HG03103 (cell line): ENCODE measurements around the gene HS3ST3B1.

Experiments
- ATAC-seq: cut with Tn5 transposase; IDR thresholded peaks from one replicate; pipeline ENCODE4 v1.9.1; 2021; ENCODE audit warnings: low read depth; ENCODE audit not compliant: unreplicated experiment

The HS3ST3B1 gene

DNA sequence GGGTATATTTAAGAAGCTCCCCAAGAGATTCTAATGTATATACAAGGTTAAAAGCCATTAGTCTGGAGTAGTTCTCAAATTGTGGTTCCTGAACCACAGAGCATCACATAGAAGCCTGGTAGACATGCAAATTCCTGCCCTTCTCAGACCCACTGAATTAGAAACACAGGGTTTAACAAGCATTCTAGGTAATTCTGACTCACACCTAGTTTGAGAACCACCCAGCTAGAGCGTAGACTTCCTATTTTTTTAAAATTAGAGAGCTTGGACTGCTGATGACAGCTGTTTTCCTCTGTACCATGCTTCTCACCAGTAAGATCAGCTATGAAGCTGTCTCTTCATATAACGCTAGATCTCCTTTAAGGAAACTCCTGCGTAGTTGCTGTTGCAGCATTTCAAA is 50.6 kb downstream of the HS3ST3B1 start:
- peak; percentile 88 for ATAC-seq

DNA sequence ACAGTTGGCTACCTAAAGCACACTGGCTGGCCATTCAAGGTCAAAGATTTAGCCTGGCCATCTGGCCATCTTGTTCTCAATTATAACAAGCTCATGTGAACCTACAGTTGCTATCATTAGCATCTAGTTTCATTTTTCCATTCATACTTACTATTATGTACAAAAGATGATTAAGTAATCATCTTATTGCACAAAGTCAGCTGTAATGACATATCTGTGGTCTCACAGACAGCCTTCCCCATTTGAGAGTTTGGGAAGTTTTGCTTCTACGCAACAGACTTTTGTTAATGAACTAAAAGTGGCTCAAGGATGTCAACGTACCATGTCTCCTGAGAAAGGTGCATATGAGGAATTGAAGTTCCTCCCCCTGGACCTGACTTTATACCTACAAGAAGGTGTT is 51.3 kb downstream of the HS3ST3B1 start:
- no peak for ATAC-seq

DNA sequence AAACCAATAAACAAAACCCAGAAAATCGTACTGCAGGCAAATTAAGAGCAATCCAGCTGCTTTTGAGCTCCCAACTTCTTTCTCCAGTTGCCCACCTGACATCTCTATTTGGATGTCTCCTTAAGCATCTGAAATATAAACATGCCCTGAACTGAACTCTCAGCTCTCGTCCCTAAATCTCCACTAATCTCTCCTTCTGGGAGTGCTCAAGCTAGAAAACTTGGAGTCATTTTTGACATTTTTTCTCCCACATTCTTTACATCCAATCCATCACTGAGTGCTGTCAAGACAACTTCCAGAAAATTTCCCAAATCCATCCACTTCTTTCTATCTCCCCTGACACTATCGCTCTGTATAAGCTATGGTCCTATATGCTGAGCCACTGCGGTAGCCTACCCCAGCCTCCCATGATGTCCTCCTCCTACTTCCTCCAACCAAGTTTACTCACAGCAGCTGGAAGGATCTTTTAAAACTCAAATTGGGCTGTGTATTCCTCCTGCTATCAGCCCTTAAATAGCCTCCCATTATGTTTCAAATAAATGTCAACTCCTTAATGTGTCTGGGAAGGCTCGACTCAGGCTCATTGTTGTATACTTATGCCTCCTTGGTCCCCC is 53.1 kb downstream of the HS3ST3B1 start:
- ATAC-seq: no peak

DNA sequence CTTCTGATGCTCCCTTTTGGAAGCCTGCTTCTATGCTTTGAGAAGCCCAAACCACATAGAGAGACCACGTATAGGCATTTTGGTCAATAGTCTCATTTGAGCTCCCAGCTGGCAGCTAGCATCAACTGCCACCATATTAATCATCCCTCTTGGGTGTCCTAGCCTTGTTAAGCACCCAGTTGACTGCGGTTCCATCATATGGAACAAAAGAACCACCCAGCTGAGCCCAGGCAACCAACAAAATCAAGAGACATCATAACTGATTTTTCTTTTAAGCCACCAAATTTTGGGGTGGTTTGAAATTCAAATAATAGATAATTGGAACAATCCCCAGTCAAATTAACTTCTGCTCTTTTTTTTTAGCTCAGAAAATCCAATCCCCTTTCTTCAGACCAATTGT is 53.9 kb downstream of the HS3ST3B1 start:
- ATAC-seq: no peak

DNA sequence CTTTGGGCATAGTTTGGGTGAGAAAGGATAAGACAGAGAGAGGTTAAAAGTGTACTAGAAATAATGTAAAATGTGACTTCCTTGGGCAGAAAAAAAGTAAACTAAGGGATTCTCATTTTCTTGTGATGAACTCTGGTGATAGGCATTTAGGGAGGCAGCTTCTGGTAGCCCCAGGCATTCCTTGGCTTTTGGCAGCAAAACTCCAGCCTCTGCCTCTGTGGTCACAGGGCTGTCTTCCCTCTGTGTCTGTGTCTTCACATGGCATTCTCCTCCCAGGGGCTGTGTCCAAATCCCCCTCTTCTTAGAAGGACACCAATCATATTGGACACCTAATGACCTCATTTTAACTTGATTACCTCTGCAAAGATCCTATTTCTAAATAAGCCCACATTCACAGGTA is 54.7 kb downstream of the HS3ST3B1 start:
- no peak for ATAC-seq

DNA sequence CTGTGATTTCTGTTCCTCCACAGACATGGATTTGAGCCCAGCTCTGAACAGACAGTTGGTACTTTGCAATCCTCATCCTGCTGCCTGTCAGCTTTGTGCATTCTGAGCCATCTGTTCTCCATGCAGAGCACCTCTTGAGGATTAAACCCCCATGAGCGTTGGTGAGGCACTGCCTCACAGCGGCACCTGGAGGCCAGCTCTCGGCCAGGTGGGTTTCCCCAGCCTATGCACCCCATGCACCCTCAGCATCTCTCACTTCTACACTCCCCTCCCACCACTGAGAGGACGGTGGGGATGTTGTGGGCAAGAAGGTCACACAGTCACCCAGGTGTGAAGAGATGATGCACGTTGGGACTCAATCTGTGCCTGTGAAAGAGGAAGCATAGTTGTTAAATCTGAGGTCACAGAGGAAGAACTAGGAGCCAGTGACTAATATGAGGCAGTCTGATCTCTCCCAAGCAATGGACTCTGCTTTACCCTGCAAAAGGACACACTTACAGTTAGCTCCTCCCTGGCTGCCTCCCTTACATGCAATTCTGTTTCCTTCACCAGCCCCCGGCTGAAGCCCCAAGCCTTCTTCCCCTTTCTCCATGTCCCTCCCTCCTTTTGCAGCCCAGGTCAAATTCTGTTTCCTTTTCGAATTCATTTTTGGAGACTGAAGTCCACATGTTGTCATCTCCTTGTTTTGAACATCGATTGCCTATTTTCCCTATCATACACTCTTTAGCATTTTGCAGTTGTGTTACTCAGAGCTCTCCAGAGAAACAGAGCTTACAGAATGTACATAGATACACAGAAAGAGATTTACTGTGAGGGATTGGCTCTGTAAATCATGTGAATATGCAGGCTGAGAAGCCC is 58.5 kb downstream of the HS3ST3B1 start:
- ATAC-seq: peak; percentile 98

DNA sequence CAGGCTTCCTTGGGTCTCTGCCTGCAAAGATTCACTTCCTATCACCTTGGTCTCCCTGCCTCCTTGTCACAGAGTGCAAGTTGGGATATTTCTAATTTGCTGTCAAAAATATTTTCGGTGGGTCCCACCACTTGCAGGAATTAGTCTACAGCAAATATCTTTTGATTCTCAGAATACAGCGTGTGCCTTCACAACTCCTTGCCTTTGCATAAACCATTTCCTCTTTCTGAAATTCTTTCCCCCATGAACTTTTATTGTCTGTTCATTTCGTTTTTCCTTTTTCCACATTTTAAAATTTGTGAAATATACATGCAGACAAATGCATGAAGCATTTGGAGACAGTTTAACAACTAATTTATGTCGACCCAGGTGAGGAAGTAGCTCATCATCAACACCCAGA is 60.0 kb downstream of the HS3ST3B1 start:
- no peak for ATAC-seq

DNA sequence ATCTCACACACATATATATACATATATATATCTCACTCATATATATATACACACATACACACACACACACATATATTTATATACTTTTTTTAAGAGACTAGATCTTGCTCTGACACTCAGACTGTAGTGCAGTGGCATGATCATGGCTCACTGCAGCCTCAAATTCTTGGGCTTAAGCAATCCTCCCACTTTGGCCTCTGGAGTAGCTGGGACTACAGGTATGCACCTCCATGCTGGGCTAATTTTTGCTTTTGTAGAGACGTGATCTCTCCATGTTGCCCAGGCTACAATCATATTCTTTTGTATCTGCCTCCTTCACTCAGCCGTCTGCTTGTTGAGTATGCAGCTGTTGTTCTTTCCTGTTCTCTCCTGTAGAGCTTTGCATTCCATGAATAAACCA is 60.6 kb downstream of the HS3ST3B1 start:
- no peak for ATAC-seq

DNA sequence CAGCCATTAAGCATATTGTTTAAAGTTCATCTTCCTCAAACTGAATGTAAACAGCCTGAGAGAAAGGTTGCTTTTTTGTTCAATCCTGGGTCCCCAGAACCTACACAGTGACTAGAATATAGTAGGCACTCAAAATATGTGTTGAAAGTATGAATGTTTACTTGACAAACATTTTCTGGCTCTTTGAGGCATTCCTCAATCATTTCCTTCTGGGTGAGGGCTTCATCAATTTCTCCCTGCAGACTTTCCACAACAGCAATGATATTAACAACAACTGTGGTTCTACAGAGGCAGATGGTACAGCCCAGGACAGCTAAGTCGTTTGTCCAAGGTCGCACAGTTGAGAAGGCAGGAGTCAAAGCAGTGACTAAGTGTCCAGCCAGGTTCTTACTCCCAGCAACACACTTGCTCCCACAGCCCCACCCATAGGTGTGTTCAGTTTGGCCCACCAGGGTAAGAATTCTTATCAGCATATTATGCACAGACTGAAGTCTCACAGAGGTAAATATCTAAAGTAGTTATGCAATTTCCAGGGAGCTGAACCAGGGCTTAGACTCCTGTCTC is 61.1 kb downstream of the HS3ST3B1 start:
- ATAC-seq: no peak

DNA sequence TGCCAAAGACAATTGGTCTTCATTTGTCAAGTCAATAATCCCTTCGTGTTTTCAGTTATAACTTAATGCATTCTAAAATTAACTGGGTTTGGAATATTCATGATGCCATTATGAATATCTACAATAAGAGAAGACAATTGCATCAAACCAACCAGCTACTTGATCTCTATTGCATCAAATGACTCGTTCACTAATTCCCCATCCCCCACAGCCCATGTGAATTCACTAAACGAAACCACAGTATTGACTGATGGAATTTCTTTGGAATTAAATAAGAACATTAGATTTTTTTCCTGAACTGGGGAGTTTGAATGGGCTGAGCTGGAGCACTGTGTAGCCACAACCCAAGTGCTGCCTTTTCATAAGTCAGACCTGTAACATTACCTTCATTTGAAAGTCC is 65.3 kb downstream of the HS3ST3B1 start:
- ATAC-seq: no peak

DNA sequence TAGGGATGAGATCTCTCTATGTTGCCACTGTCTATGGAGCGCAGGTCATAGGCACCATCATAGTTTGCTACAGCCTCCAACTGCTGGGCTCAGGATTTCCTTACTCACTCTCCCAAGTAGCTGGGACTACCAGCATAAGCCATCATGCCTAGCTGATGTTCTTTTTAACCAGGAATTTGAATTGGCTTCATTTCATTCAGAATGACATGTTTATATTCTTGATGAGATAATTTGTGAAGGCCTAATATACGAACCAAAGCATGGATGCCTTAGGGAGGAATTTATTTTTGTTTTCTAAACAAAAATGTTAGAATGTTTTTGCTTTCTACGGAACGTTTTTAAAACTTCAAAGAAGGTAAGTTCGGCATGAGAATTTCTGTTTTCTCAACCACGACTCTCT is 71.6 kb downstream of the HS3ST3B1 start:
- ATAC-seq: no peak

DNA sequence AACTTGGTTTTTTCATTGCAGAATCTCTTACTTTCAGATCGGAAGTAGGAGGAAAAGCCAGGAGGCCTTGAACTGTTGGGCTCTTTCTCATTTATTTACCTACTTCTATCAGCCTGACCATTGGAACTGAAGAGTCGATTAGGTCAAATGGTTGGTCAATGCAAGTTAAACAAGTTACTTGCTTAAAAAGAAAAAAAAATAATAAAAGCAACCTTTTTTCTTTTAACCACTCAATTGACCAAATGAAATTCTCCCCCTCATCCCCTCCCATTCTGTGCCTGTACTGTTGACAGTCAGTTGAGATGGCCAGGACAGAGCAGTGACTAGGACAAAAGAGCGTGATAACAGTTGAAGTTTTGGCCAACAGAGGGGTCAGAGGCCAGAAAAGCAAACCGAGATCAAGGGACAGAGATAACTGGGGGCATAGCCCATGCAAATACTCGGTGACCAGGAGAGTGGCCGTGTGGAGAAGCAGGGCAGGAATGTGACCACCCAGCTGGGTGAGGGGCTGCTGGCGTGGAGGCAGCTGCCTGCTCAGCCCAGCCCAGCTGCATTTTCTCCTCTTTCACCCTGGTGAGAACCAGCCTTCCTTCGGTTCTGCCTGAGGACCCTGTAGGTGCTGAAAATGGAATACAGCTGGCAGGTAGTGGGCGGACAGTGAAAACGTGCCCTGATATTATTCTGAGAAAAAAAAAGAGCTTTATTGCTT is 72.2 kb downstream of the HS3ST3B1 start:
- no peak for ATAC-seq

DNA sequence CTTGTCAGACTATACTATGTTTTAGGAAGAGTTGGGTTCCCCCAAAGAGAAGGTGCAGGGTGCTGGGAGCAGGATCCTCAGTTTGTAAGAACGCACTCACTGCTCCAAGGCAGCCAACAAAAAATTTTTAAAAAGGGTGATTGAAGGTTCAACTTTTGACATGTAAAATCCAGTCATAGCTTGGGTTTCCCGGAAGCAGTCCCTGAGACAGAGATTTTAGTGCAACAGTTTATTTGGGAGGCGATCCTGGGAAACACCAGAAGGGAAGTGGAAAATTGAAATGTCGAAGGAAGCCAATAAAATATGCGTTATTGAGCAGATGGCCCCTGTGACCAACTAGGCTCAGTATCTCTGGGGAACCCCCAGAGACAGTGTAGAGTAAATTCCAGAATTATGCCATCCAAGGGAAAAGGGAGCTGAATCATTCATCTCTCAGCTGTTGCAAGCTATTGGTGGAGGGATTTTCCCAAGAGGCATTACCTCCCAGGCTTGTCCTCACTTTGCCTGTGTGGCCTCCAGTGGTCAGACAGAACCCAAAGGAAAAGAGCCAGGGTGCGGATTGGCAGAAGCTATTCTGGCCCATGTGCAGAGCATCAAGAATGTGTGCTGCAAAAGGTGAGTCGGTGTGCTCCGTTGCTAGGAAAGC is 72.9 kb downstream of the HS3ST3B1 start:
- ATAC-seq: no peak

DNA sequence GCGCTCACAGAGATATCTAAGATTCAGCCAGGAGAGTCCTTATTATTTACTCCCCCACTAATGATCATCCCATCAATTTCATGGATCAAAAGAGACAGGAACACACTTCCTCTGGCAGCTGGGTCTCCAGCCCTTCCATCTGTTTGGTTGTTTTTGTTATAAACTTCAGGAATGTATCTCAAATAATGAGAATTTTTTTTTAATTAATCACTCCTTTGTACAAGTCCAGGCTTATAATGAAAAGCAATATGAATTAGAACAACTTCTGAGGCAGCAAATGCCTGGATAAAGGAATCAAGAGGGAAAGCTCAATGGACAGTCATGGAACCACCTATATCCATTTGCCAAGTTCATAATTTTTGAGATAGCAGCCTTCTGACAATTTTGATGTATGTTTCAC is 73.4 kb downstream of the HS3ST3B1 start:
- ATAC-seq: no peak

DNA sequence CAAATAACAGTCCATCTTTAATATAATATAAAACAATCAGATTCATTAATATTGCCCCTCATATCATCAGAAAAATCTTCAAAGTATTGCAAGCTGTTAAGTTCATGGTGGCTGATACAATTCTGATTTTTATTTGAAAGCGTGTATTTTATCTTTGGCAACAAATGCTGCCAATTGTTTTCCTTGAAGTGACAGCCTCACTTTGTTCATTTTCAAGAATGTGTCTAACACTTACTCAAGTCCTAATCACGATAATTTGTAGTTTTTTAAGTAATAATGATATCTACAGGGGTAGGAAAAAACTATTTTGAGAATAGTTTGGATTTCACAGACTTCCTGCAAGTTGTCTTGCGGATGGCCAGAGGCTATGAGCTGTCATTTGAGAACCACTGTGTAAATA is 75.8 kb downstream of the HS3ST3B1 start:
- ATAC-seq: no peak

DNA sequence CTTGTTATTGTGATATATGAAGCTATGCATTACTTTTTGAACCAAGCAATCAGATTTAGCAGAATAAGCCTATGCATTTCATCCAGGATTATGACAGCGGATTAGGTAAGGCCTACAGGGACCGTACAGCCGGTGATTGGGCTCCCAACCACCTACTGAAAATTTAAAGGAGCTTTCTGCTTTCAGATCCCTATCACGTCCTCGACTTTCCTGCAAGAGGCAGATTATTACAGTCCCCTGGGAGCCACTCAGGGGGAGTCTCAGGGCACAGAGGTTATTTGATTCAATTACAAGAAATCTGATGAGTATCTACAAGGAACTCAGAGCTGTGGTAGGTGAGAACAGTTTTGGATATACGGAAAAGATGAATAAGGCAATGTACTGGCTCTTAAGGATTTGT is 80.7 kb downstream of the HS3ST3B1 start:
- no peak for ATAC-seq

DNA sequence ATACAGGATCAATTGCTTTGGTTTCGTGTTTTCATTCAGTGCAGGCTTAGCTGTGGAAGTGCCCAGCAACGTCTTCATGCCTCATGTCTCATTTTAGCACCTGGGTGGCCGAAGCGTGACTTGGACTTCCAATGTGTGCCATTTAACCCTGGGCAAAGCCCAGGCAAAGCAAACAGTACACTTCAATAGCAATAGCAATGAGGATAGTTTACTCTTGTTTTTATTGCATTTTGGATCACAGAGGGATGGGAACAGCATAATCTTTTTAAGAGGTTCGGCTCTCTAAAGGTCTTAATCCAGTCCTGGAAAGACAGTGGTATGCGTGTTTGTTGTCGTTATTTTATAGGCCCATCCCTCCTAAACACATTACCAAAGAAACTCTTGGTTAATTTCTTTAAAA is 86.2 kb downstream of the HS3ST3B1 start:
- no peak for ATAC-seq

DNA sequence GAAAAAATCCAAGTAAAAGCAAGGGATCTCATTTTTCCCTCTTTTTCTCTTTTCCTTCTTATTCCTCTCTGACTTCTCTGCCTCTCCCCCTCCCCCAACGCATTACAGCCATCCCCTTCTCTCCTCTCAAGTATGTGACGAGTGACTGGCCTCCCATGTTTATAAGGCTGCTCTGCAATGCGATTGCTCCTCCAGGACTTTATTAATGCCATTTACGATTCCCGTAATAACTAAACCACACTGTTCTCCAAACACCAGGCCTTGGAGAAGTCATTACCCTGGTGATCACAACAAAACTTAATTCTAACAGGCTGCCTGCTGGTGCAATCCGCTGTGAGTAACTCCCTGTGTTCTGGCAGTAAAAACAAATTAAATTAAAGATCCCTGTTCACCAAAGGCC is 88.8 kb downstream of the HS3ST3B1 start:
- no peak for ATAC-seq

DNA sequence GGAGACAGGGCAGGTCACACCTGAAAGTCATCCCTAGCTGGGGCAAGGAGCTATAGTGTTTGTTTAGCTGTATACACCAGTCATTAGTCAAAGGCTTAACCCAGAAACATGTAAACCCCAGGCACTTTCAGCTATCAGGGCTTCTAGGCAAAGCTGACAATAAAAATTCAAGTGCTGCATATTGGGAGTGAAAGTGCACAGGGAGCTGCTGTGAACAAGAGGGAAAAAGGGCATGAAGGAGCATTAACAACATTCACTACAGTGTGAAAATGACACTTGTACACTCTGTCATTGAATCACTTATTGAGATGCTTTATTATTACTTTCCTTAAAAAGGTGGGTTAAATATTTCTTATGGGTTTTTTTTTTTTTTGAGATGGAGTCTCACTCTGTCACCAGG is 92.8 kb downstream of the HS3ST3B1 start:
- no peak for ATAC-seq

DNA sequence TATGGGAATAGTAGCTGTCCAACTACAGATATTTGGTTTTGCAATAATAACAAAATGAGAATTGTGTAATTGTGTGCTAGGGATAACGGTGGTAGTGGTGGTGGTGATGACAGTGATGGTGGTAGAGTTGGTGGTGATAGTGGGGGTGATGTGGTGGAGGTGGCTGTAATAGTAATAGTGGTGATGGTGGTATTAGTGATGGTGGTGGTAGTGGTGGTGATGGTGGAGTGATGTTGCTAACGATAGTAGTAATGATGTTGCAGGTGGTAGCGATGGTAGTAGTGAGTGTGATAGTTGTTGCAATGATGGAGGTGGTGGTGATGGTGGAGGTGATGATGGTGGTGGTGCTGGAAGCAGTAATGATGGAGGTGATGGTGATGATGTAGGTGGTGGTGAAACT is 94.4 kb downstream of the HS3ST3B1 start:
- ATAC-seq: no peak

DNA sequence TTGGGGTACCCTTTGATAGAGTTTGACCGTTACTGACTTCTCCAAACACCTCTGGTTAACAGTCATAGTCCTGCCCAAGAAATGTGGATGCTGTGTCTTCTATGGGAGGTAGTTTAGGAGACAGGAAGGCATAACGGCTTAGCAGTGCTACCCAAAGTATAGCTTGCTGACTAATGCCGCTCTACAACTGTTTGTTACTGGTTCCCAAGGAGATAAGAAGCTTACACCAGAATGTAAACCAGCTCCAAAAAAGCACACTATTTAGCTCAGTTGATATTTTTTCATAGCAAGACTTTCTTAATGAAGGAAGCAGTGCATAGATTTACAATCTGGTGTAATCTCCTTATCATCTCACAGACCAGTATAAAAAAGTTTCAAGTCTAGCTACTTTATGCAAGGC is 95.7 kb downstream of the HS3ST3B1 start:
- no peak for ATAC-seq
